ENCODE data around the gene LYPD1. TPM values are rescaled to one million over a fixed set of nuclear protein-coding genes. Genes with fewer than 3 reads are reported as not detected.

LYPD1 gene
- total RNA-seq, 1 experiment from 2014 or later, result not detected

DNA sequence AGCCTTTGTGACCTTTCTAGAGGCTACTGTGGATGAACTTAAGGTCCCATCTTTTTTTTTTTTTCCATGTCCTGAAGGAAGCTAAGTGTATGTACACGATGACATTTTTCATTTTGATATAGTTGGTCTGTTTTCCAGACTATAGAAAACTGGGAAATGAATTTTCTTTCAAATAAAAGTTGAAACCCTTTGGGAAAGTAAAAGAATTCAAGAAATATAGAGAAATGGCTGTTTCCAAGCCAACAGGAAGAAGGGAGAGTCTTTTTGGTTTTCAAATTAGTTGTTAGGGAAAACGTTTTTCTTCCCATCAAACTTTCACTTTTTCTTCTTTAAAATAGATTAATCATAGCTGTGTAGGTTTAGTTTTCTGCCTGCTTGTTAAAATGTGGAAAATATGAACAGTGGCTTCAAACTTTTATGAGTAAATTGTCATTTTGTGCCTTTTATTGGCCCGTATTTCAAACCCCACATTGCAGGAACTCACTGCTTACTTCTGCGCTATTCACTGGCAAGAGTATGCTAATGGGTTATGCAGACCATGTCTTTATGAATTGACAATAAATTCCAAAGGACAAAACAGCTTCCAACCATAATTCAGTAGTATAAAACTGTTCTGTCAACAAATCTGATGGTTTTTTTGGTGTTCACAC lies 27.7 kb upstream of the LYPD1 start:
- TF ChIP-seq JUND (IDR thresholded peaks at IDR 0.05), result no peak
- no peak for TF ChIP-seq POLR2A (IDR thresholded peaks at IDR 0.05; ENCODE audit: borderline replicate concordance, extremely low read depth, insufficient read depth, insufficient read length)
- no peak for TF ChIP-seq YY1 (IDR thresholded peaks at IDR 0.05; ENCODE audit: extremely low read depth, insufficient replicate concordance, low read depth, low read length)
- no peak for TF ChIP-seq FOSL1 (IDR thresholded peaks at IDR 0.05; ENCODE audit: low read depth)
- TF ChIP-seq SP1 (IDR thresholded peaks at IDR 0.05; ENCODE audit: low read depth), result no peak
- TF ChIP-seq CBX3 (IDR thresholded peaks at IDR 0.05; ENCODE audit: low read depth), result no peak
- TF ChIP-seq, protein P1, sequence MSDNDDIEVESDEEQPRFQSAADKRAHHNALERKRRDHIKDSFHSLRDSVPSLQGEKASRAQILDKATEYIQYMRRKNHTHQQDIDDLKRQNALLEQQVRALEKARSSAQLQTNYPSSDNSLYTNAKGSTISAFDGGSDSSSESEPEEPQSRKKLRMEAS (IDR thresholded peaks at IDR 0.05), result no peak
- TF ChIP-seq RAD21 (IDR thresholded peaks at IDR 0.05; ENCODE audit: low read depth), result no peak
- intact Hi-C loops (cut with micrococcal nuclease), result no loop called here
- Histone ChIP-seq H2AFZ (ENCODE audit: low read depth, low read length, poor library complexity, severe bottlenecking) (no peak overlapping the region), H3K27me3 (ENCODE audit: insufficient read depth, low read length) (0 out of 2 replicates have a peak, but pooled peaks cover 6% of the 10 kb centered on the region), H3K9ac (ENCODE audit: low read length) (no peak overlapping the region), H3K36me3 (ENCODE audit: control insufficient read depth in 1 of 2, insufficient read depth in 2 of 2, low read length in 2 of 2) (no peaks in the 10 kb centered on the region), H3K79me2 (ENCODE audit: insufficient read depth, low read length) (no peaks in the 10 kb centered on the region), H3K4me1 (ENCODE audit: control insufficient read depth in 1 of 2, insufficient read depth in 2 of 2, low read length in 2 of 2) (no peaks in the 10 kb centered on the region), H4K20me1 (ENCODE audit: insufficient read depth) (no peaks in the 10 kb centered on the region), H3K27ac (ENCODE audit: low read depth, low read length) (no peak overlapping the region), H3K4me2 (ENCODE audit: low read length) (no peak overlapping the region), H3K4me3 (replicated peaks in 1 of 2; ENCODE audit: low read depth in 1 of 2, low read length in 2 of 2) (no peak overlapping the region), H3K9me2 (ENCODE audit: insufficient read depth) (no peaks in the 10 kb centered on the region), H3K9me3 (ENCODE audit: control insufficient read depth in 1 of 2, insufficient read depth in 1 of 2, low read depth in 1 of 2, low read length in 2 of 2) (no peaks in the 10 kb centered on the region)
- ATAC-seq (no peak), DNase-seq (ENCODE audit: low read depth, low spot score) (no peak)
- BruUV-seq (replicated peaks), result no TSS peak
- POLR2A ChIA-PET, result interaction anchor here (0.5 kb wide), 1 partner anchor 282 kb away, joined by 3 read pairs; no protein-coding TSS in a partner anchor
- RAD21 ChIA-PET (ENCODE audit: low non-redundant PET in 1 of 2, low total read pairs in 2 of 2, uncharacterized antibody in 2 of 2, unreplicated experiment in 2 of 2), result no interaction called here
- CTCF ChIA-PET, result no interaction called here

- DNase-seq (ENCODE audit: low read depth, low spot score) (no peak), ATAC-seq (no peak)
- Histone ChIP-seq H3K27ac (ENCODE audit: low read depth, low read length) (no peak overlapping the region), H3K9me3 (ENCODE audit: control insufficient read depth in 1 of 2, insufficient read depth in 1 of 2, low read depth in 1 of 2, low read length in 2 of 2) (no peaks in the 10 kb centered on the region), H2AFZ (ENCODE audit: low read depth, low read length, poor library complexity, severe bottlenecking) (no peak overlapping the region), H3K4me1 (ENCODE audit: control insufficient read depth in 1 of 2, insufficient read depth in 2 of 2, low read length in 2 of 2) (no peaks in the 10 kb centered on the region), H4K20me1 (ENCODE audit: insufficient read depth) (no peaks in the 10 kb centered on the region), H3K27me3 (ENCODE audit: insufficient read depth, low read length) (no peaks in the 10 kb centered on the region), H3K4me2 (ENCODE audit: low read length) (no peak overlapping the region), H3K36me3 (ENCODE audit: control insufficient read depth in 1 of 2, insufficient read depth in 2 of 2, low read length in 2 of 2) (no peaks in the 10 kb centered on the region), H3K4me3 (replicated peaks in 1 of 2; ENCODE audit: low read depth in 1 of 2, low read length in 2 of 2) (no peak overlapping the region), H3K79me2 (ENCODE audit: insufficient read depth, low read length) (no peaks in the 10 kb centered on the region), H3K9ac (ENCODE audit: low read length) (no peak overlapping the region), H3K9me2 (ENCODE audit: insufficient read depth) (no peaks in the 10 kb centered on the region)
- ChIA-PET RAD21 (ENCODE audit: low non-redundant PET in 1 of 2, low total read pairs in 2 of 2, uncharacterized antibody in 2 of 2, unreplicated experiment in 2 of 2) (no interaction called here), CTCF (no interaction called here), POLR2A (no interaction called here)
- BruUV-seq (replicated peaks), result no TSS peak
- intact Hi-C loops (cut with micrococcal nuclease), result no loop called here
- TF ChIP-seq EGR1 (IDR thresholded peaks at IDR 0.05; ENCODE audit: low read depth) (no peak), CBX3 (IDR thresholded peaks at IDR 0.05; ENCODE audit: low read depth) (no peak), POLR2A (IDR thresholded peaks at IDR 0.05; ENCODE audit: borderline replicate concordance, extremely low read depth, insufficient read depth, insufficient read length) (no peak), ATF3 (IDR thresholded peaks at IDR 0.05) (no peak), ZFX (IDR thresholded peaks at IDR 0.05) (no peak), SP1 (IDR thresholded peaks at IDR 0.05; ENCODE audit: low read depth) (no peak), RAD21 (IDR thresholded peaks at IDR 0.05; ENCODE audit: low read depth) (no peak), CTCF (IDR thresholded peaks at IDR 0.05 in 2 of 3, conservative IDR thresholded peaks at IDR 0.05 in 1 of 3; ENCODE audit: borderline replicate concordance in 1 of 3, insufficient read depth in 1 of 3, low read depth in 2 of 3, low read length in 2 of 3) (no peak), ZNF274 (IDR thresholded peaks at IDR 0.05; ENCODE audit: low read depth, low read length) (no peak), EZH2phosphoT487 (IDR thresholded peaks at IDR 0.05; ENCODE audit: borderline replicate concordance) (no peak), FOSL1 (IDR thresholded peaks at IDR 0.05; ENCODE audit: low read depth) (no peak)
- TF ChIP-seq, protein P2, sequence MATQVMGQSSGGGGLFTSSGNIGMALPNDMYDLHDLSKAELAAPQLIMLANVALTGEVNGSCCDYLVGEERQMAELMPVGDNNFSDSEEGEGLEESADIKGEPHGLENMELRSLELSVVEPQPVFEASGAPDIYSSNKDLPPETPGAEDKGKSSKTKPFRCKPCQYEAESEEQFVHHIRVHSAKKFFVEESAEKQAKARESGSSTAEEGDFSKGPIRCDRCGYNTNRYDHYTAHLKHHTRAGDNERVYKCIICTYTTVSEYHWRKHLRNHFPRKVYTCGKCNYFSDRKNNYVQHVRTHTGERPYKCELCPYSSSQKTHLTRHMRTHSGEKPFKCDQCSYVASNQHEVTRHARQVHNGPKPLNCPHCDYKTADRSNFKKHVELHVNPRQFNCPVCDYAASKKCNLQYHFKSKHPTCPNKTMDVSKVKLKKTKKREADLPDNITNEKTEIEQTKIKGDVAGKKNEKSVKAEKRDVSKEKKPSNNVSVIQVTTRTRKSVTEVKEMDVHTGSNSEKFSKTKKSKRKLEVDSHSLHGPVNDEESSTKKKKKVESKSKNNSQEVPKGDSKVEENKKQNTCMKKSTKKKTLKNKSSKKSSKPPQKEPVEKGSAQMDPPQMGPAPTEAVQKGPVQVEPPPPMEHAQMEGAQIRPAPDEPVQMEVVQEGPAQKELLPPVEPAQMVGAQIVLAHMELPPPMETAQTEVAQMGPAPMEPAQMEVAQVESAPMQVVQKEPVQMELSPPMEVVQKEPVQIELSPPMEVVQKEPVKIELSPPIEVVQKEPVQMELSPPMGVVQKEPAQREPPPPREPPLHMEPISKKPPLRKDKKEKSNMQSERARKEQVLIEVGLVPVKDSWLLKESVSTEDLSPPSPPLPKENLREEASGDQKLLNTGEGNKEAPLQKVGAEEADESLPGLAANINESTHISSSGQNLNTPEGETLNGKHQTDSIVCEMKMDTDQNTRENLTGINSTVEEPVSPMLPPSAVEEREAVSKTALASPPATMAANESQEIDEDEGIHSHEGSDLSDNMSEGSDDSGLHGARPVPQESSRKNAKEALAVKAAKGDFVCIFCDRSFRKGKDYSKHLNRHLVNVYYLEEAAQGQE (IDR thresholded peaks at IDR 0.05; ENCODE audit: low read depth), result no peak
Measured at GRCh38 chr2:132692816-132693215, 22.8 kb upstream of the LYPD1 start.
